ENCODE results near the gene TIE1.

Gene TIE1

GRCh38 chr1:43282220-43283195 lies 18.3 kb upstream of the TIE1 start:
- Mint-ChIP-seq H3K27me3 (no peaks in the 10 kb centered on the region), H3K9me3 (no peaks in the 10 kb centered on the region), H3K4me1 (ENCODE audit: low read depth) (no peaks in the 10 kb centered on the region), H3K36me3 (ENCODE audit: low read depth) (no peaks in the 10 kb centered on the region), H3K27ac (no peak overlapping the region), H3K4me3 (no peak overlapping the region)

GRCh38 chr1:43284065-43284464 lies 16.7 kb upstream of the TIE1 start:
- Mint-ChIP-seq H3K36me3 (ENCODE audit: low read depth) (no peaks in the 10 kb centered on the region), H3K9me3 (no peaks in the 10 kb centered on the region), H3K27me3 (no peaks in the 10 kb centered on the region), H3K4me3 (no peak overlapping the region), H3K4me1 (ENCODE audit: low read depth) (no peaks in the 10 kb centered on the region), H3K27ac (no peak overlapping the region)

- Mint-ChIP-seq H3K36me3 (ENCODE audit: low read depth) (no peaks in the 10 kb centered on the region), H3K27me3 (no peaks in the 10 kb centered on the region), H3K4me1 (ENCODE audit: low read depth) (no peaks in the 10 kb centered on the region), H3K9me3 (no peaks in the 10 kb centered on the region), H3K27ac (no peak overlapping the region), H3K4me3 (no peak overlapping the region)
Measured at GRCh38 chr1:43284546-43285110, 16.2 kb upstream of the TIE1 start.

GRCh38 chr1:43285269-43285990 lies 15.4 kb upstream of the TIE1 start, which contains the start of gene C1orf210:
C1orf210 (minus strand) TSS chr1:43285581; CDS start chr1:43283270, 2,311 bp downstream.
- no peaks in the 10 kb centered on the region for H3K36me3 Mint-ChIP-seq (ENCODE audit: low read depth)
- no peaks in the 10 kb centered on the region for H3K9me3 Mint-ChIP-seq
- no peak within 1 kb of the TSS for H3K4me3 Mint-ChIP-seq
- H3K27ac Mint-ChIP-seq = no peak within 1 kb of the TSS
- H3K27me3 Mint-ChIP-seq = no peaks in the 10 kb centered on the region
- H3K4me1 Mint-ChIP-seq (ENCODE audit: low read depth) = no peaks in the 10 kb centered on the region

- H3K4me3 Mint-ChIP-seq = no peak overlapping the region
- H3K36me3 Mint-ChIP-seq (ENCODE audit: low read depth) = no peaks in the 10 kb centered on the region
- H3K4me1 Mint-ChIP-seq (ENCODE audit: low read depth) = no peaks in the 10 kb centered on the region
- H3K27me3 Mint-ChIP-seq = no peaks in the 10 kb centered on the region
- H3K9me3 Mint-ChIP-seq = no peaks in the 10 kb centered on the region
- H3K27ac Mint-ChIP-seq = no peak overlapping the region
Measured at GRCh38 chr1:43286115-43286514, 14.7 kb upstream of the TIE1 start.

GRCh38 chr1:43286533-43286932 lies 14.2 kb upstream of the TIE1 start:
- Mint-ChIP-seq H3K9me3 (no peaks in the 10 kb centered on the region), H3K36me3 (ENCODE audit: low read depth) (no peaks in the 10 kb centered on the region), H3K27me3 (no peaks in the 10 kb centered on the region), H3K4me1 (ENCODE audit: low read depth) (no peaks in the 10 kb centered on the region), H3K27ac (no peak overlapping the region), H3K4me3 (no peak overlapping the region)

GRCh38 chr1:43288058-43288784 lies 12.6 kb upstream of the TIE1 start:
- Mint-ChIP-seq H3K4me1 (ENCODE audit: low read depth) (no peaks in the 10 kb centered on the region), H3K36me3 (ENCODE audit: low read depth) (no peaks in the 10 kb centered on the region), H3K9me3 (no peaks in the 10 kb centered on the region), H3K27ac (no peak overlapping the region), H3K27me3 (no peaks in the 10 kb centered on the region), H3K4me3 (no peak overlapping the region)

- no peaks in the 10 kb centered on the region for H3K36me3 Mint-ChIP-seq (ENCODE audit: low read depth)
- no peaks in the 10 kb centered on the region for H3K27me3 Mint-ChIP-seq
- no peaks in the 10 kb centered on the region for H3K4me1 Mint-ChIP-seq (ENCODE audit: low read depth)
- H3K9me3 Mint-ChIP-seq = no peaks in the 10 kb centered on the region
- H3K27ac Mint-ChIP-seq = no peak overlapping the region
- H3K4me3 Mint-ChIP-seq = no peak overlapping the region
Measured at GRCh38 chr1:43288785-43289706, 11.7 kb upstream of the TIE1 start.

- peaks cover 14% of the 10 kb centered on the region for H3K4me1 Mint-ChIP-seq (ENCODE audit: low read depth)
- H3K27me3 Mint-ChIP-seq = no peaks in the 10 kb centered on the region
- H3K9me3 Mint-ChIP-seq = no peaks in the 10 kb centered on the region
- H3K36me3 Mint-ChIP-seq (ENCODE audit: low read depth) = no peaks in the 10 kb centered on the region
- no peak overlapping the region for H3K4me3 Mint-ChIP-seq
- H3K27ac Mint-ChIP-seq = no peak overlapping the region
Measured at GRCh38 chr1:43292216-43292615, 8.6 kb upstream of the TIE1 start.

- Mint-ChIP-seq H3K9me3 (no peaks in the 10 kb centered on the region), H3K36me3 (ENCODE audit: low read depth) (no peaks in the 10 kb centered on the region), H3K27me3 (no peaks in the 10 kb centered on the region), H3K4me3 (no peak overlapping the region), H3K4me1 (ENCODE audit: low read depth) (peaks cover 14% of the 10 kb centered on the region), H3K27ac (no peak overlapping the region)
Measured at GRCh38 chr1:43292679-43293078, 8.1 kb upstream of the TIE1 start.

- Mint-ChIP-seq H3K36me3 (ENCODE audit: low read depth) (no peaks in the 10 kb centered on the region), H3K4me3 (no peak overlapping the region), H3K27ac (no peak overlapping the region), H3K9me3 (no peaks in the 10 kb centered on the region), H3K27me3 (no peaks in the 10 kb centered on the region), H3K4me1 (ENCODE audit: low read depth) (peaks cover 14% of the 10 kb centered on the region)
Measured at GRCh38 chr1:43293176-43293575, 7.6 kb upstream of the TIE1 start.

- Mint-ChIP-seq H3K4me3 (no peak overlapping the region), H3K27me3 (no peaks in the 10 kb centered on the region), H3K36me3 (ENCODE audit: low read depth) (no peaks in the 10 kb centered on the region), H3K4me1 (ENCODE audit: low read depth) (peaks cover 14% of the 10 kb centered on the region), H3K9me3 (no peaks in the 10 kb centered on the region), H3K27ac (no peak overlapping the region)
Measured at GRCh38 chr1:43293896-43294760, 6.7 kb upstream of the TIE1 start.

- no peaks in the 10 kb centered on the region for H3K9me3 Mint-ChIP-seq
Measured at GRCh38 chr1:43294761-43295160, 6.0 kb upstream of the TIE1 start.

More at GRCh38 chr1:43294761-43295160, 6.0 kb upstream of the TIE1 start:
- H3K27me3 Mint-ChIP-seq = no peaks in the 10 kb centered on the region
- no peak overlapping the region for H3K4me3 Mint-ChIP-seq
- H3K27ac Mint-ChIP-seq = no peak overlapping the region
- H3K4me1 Mint-ChIP-seq (ENCODE audit: low read depth) = peaks cover 14% of the 10 kb centered on the region
- H3K36me3 Mint-ChIP-seq (ENCODE audit: low read depth) = no peaks in the 10 kb centered on the region
